IMR-90 (cell line): Measurements from ENCODE around the gene NSD2. TPM values are rescaled to one million over a fixed set of nuclear protein-coding genes. Genes with fewer than 3 reads are reported as not detected.

Experiments
- ATAC-seq: fragments of 200-7000 bp; cut with Tn5 transposase; 2 replicates; pipeline ENCODE4 v1.9.1; 2020; ENCODE audit warnings: low read depth, mild to moderate bottlenecking, moderate library complexity
- BruUV-seq: library from RNA; stranded (reverse); fragments of 400-500 nt; replicated peaks from 2 replicates; lab custom pipeline; 2021; lab: Mats Ljungman, UMichigan
- CTCF ChIA-PET: fragments of 300-600 bp; formaldehyde crosslinking; extraction: SDS; loops from one replicate; lab custom pipeline; 2021; ENCODE audit warnings: antibody characterized with exemption; lab: Yijun Ruan, JAX
- POLR2A ChIA-PET: fragments of 300-600 bp; sonication (Branson Sonifier 250); formaldehyde crosslinking; loops from one replicate; lab custom pipeline; 2022; ENCODE audit warnings: antibody characterized with exemption; ENCODE audit not compliant: unreplicated experiment; lab: Charles Lee
- DNase-seq: peaks from one replicate; pipeline ENCODE4 v3.0.0; 2013
- H2AFZ ChIP-seq: replicated peaks from 2 replicates; pipeline ENCODE3; 2013; ENCODE audit warnings: low read length, mild to moderate bottlenecking; ENCODE audit not compliant: poor library complexity
- H2AK5ac ChIP-seq: 2 replicates; pipeline ENCODE4 v1.6.1; 2013; ENCODE audit warnings: low read depth, low read length, inconsistent platforms
- H2AK9ac ChIP-seq: replicated peaks from 2 replicates; pipeline ENCODE3; 2013; ENCODE audit warnings: mild to moderate bottlenecking, low read depth, low read length, moderate library complexity; ENCODE audit not compliant: poor library complexity
- H2BK120ac ChIP-seq: 2 replicates; pipeline ENCODE4 v1.6.1; 2013; ENCODE audit warnings: low read depth, low read length, inconsistent platforms
- H2BK15ac ChIP-seq: 3 replicates; pipeline ENCODE4 v1.6.1; 2013; ENCODE audit warnings: low read depth, low read length, inconsistent platforms
- H2BK20ac ChIP-seq: 2 replicates; pipeline ENCODE4 v1.6.1; 2013; ENCODE audit warnings: low read depth, mild to moderate bottlenecking, inconsistent platforms, low read length, moderate library complexity
- H2BK5ac ChIP-seq: 2 replicates; pipeline ENCODE4 v1.6.1; 2013; ENCODE audit warnings: mild to moderate bottlenecking, low read depth, low read length, inconsistent platforms; ENCODE audit not compliant: poor library complexity, severe bottlenecking
- H3K14ac ChIP-seq: replicated peaks from 2 replicates; pipeline ENCODE4 v1.6.1; 2013; ENCODE audit warnings: low read depth, low read length, inconsistent platforms
- H3K18ac ChIP-seq: 2 replicates; pipeline ENCODE4 v1.6.1; 2013; ENCODE audit warnings: low read depth, low read length, control low read depth
- H3K23ac ChIP-seq: 2 replicates; pipeline ENCODE4 v1.6.1; 2013; ENCODE audit warnings: low read depth, low read length, inconsistent platforms
- H3K27ac ChIP-seq: 2 replicates; pipeline ENCODE4 v1.5.1; 2013; ENCODE audit warnings: mild to moderate bottlenecking, control low read depth, low read length; ENCODE audit not compliant: insufficient read depth
- H3K27me3 ChIP-seq: 2 replicates; pipeline ENCODE4 v1.6.1; 2013; ENCODE audit warnings: low read length; ENCODE audit not compliant: control insufficient read depth, insufficient read depth
- H3K36me3 ChIP-seq: 2 replicates; pipeline ENCODE4 v1.6.1; 2013; ENCODE audit warnings: low read length, mixed read lengths; ENCODE audit not compliant: control insufficient read depth, insufficient read depth
- H3K4ac ChIP-seq: 2 replicates; pipeline ENCODE4 v1.6.1; 2013; ENCODE audit warnings: low read depth, low read length, inconsistent platforms
- H3K4me1 ChIP-seq: 2 replicates; pipeline ENCODE4 v1.6.1; 2013; ENCODE audit warnings: low read length, mixed read lengths; ENCODE audit not compliant: control insufficient read depth, insufficient read depth
- H3K4me2 ChIP-seq: 2 replicates; pipeline ENCODE4 v1.6.1; 2013; ENCODE audit warnings: low read depth, mild to moderate bottlenecking, control low read depth, low read length, moderate library complexity
- H3K4me3 ChIP-seq: 2 replicates; pipeline ENCODE4 v1.5.1; 2013; ENCODE audit warnings: low read depth, mild to moderate bottlenecking, control low read depth, low read length, moderate library complexity; ENCODE audit not compliant: insufficient read depth
- H3K56ac ChIP-seq: 2 replicates; pipeline ENCODE4 v1.6.1; 2013; ENCODE audit warnings: low read length, inconsistent platforms; ENCODE audit not compliant: insufficient read depth; ENCODE audit errors: extremely low read depth
- H3K79me1 ChIP-seq, 2 experiments: 2 replicates each; pipeline ENCODE4 v1.6.1; 2013; ENCODE audit warnings: low read length in 2 of 2, inconsistent platforms in 1 of 2, low read depth in 1 of 2
- H3K9ac ChIP-seq: 2 replicates; pipeline ENCODE4 v1.6.1; 2013; ENCODE audit warnings: low read depth, low read length, control low read depth
- H3K9me1 ChIP-seq: 2 replicates; pipeline ENCODE4 v1.6.1; 2013; ENCODE audit warnings: low read length, inconsistent platforms; ENCODE audit not compliant: insufficient read depth
- H3K9me3 ChIP-seq: 2 replicates; pipeline ENCODE4 v1.6.1; 2013; ENCODE audit warnings: low read length; ENCODE audit not compliant: control insufficient read depth, insufficient read depth
- H4K20me1 ChIP-seq: 2 replicates; pipeline ENCODE4 v1.6.1; 2013; ENCODE audit warnings: low read length, inconsistent platforms; ENCODE audit not compliant: insufficient read depth
- H4K5ac ChIP-seq: 2 replicates; pipeline ENCODE4 v1.6.1; 2013; ENCODE audit warnings: mild to moderate bottlenecking, low read depth, low read length, control low read depth
- H4K8ac ChIP-seq, 2 experiments: 2 replicates each; pipeline ENCODE4 v1.6.1; 2013; ENCODE audit warnings: low read depth in 2 of 2, low read length in 2 of 2, control low read depth in 1 of 2, inconsistent platforms in 1 of 2
- H4K91ac ChIP-seq: 2 replicates; pipeline ENCODE4 v1.6.1; 2013; ENCODE audit warnings: low read depth, low read length, inconsistent platforms; ENCODE audit not compliant: insufficient read depth
- MAZ ChIP-seq: IDR thresholded peaks from 2 replicates; pipeline ENCODE4 v1.6.1; 2012; ENCODE audit warnings: low read depth, mild to moderate bottlenecking, low read length, improper control_type of control experiment, moderate library complexity, borderline replicate concordance
- NFE2L2 ChIP-seq: fragments of 150-350 bp; IDR thresholded peaks from 2 replicates; pipeline ENCODE4 v1.6.1; 2016; ENCODE audit warnings: low read depth, mild to moderate bottlenecking, low read length
- WGBS, 2 experiments: methylation state at CpG; one replicate each; pipeline versions ENCODE4 v1.1.5 to v1.1.7; 2013; ENCODE audit warnings: missing lambda C conversion rate in 2 of 2; ENCODE audit not compliant: insufficient read length in 1 of 2; ENCODE audit errors: extremely low coverage in 2 of 2; 5-methylcytosine and 5-hydroxymethylcytosine counted together
- dilution Hi-C: fragments of 300-500 bp; cut with HindIII; formaldehyde crosslinking; loops from one replicate; pipeline ENCODE4 v1.14.3; 2018; ENCODE audit warnings: low sequenced_read_pairs; ENCODE audit not compliant: unreplicated experiment
- in situ Hi-C: fragments of 300-500 bp; cut with MboI; formaldehyde crosslinking; loops from 3 replicates; pipeline ENCODE4 v1.14.3; 2019; ENCODE audit warnings: low sequenced_read_pairs, inconsistent platforms, mixed read lengths
- intact Hi-C: fragments of 100-400 bp; cut with micrococcal nuclease; formaldehyde crosslinking; loops from 2 replicates; pipeline ENCODE4 v1.10.0; 2022
- polyA plus RNA-seq, 3 experiments: library from polyadenylated mRNA; depleted of rRNA; stranded (reverse); fragments of >200 nt; gene quantifications; 2 replicates each; pipeline ENCODE4 v1.2.3, GENCODE V29; 2012; ENCODE audit warnings: low replicate concordance in 1 of 3
- total RNA-seq: library from RNA; depleted of rRNA; stranded (reverse); fragments of >200 nt; gene quantifications from 2 replicates; pipeline ENCODE4 v1.2.3, GENCODE V29; 2012
- TF ChIP-seq, protein P1 (sequence below): conservative IDR thresholded peaks from 2 replicates; pipeline ENCODE4 v1.5.1; 2012; ENCODE audit warnings: mild to moderate bottlenecking, low read depth, low read length, improper control_type of control experiment

NSD2 gene
- total and polyA plus RNA-seq, 2 of the 4 experiments (the other 2 are of a cell fraction): 35.9 to 68.1 TPM

DNA sequence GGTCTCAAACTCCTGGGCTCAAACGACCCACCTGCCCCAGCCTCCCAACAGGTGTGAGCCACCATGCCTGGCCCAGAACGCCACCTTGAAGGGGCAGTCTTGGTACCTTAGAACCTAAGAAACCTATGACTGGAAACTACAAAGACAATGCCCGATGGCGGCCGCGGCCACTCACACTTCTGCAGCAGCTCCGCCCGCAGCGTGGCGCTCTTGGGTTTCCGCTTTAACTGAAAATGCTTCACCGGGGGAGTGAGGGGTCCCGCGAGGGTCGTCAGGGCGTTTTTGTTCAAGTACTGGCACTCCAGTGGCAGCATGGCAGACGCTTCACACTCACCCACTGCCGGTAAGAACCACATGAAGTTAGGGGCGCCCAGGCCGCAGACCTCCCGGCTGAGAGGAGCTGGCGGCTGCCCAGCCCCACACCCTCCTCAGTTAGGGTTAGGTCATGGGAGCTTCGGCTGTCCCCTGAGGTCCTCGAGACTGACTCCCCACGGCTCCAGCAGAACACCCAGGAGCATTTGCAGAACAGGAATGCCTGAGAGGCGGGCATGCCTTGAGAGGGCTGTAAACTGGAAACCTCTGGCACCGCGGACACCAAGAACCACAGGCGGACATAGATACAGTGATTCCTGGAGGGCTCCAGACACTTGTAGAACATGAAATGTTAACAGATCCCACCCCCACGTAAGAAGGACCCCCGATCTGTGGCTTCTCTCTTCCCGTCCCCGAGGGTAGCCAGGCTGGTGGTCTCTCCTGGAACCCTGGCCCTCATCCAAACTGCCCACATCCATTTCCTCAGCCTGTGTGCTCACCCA is 118.5 kb downstream of the NSD2 start:
- H4K91ac ChIP-seq: no peak overlapping the region
- WGBS, 2 experiments: 99% methylated on average over 20 of the region's 33 CpGs; no CpG with 5 or more reads in 1 of the 2 experiments
- TF ChIP-seq NFE2L2: no peak
- TF ChIP-seq MAZ: no peak
- TF ChIP-seq, protein P1, sequence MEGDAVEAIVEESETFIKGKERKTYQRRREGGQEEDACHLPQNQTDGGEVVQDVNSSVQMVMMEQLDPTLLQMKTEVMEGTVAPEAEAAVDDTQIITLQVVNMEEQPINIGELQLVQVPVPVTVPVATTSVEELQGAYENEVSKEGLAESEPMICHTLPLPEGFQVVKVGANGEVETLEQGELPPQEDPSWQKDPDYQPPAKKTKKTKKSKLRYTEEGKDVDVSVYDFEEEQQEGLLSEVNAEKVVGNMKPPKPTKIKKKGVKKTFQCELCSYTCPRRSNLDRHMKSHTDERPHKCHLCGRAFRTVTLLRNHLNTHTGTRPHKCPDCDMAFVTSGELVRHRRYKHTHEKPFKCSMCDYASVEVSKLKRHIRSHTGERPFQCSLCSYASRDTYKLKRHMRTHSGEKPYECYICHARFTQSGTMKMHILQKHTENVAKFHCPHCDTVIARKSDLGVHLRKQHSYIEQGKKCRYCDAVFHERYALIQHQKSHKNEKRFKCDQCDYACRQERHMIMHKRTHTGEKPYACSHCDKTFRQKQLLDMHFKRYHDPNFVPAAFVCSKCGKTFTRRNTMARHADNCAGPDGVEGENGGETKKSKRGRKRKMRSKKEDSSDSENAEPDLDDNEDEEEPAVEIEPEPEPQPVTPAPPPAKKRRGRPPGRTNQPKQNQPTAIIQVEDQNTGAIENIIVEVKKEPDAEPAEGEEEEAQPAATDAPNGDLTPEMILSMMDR: no peak

More for the DNA sequence above, 118.5 kb downstream of the NSD2 start:
- Histone ChIP-seq H4K8ac (no peak overlapping the region), H3K4me1 (no peaks in the 10 kb centered on the region), H4K5ac (no peak overlapping the region), H2BK5ac (no peak overlapping the region), H3K23ac (no peak overlapping the region), H3K9me1 (peaks cover 10% of the 10 kb centered on the region; the same call in 1 of the 2 replicates), H3K4me2 (no peak overlapping the region), H3K4me3 (no peak overlapping the region), H2BK20ac (no peak overlapping the region), H2BK120ac (no peak overlapping the region), H2BK15ac (no peak overlapping the region), H3K18ac (no peak overlapping the region), H3K56ac (no peak overlapping the region), H3K4ac (no peak overlapping the region), H3K14ac (no peak overlapping the region), H3K9ac (no peak overlapping the region), H3K27me3 (no peaks in the 10 kb centered on the region), H3K79me1 (peaks cover 11 to 24% of the 10 kb centered on the region in 2 experiments), H3K36me3 (peaks cover 48% of the 10 kb centered on the region), H3K27ac (no peak overlapping the region), H2AK5ac (no peak overlapping the region), H2AFZ (no peak overlapping the region), H4K20me1 (peaks cover 8% of the 10 kb centered on the region; the same call in 1 of the 2 replicates), H2AK9ac (no peak overlapping the region), H3K9me3 (no peaks in the 10 kb centered on the region)
- no peak for ATAC-seq
- intact Hi-C loops (no loop called here), dilution Hi-C loops (no loop called here), in situ Hi-C loops (no loop called here)
- POLR2A ChIA-PET: no interaction called here
- BruUV-seq: no TSS peak
- CTCF ChIA-PET: no interaction called here
- no peak for DNase-seq
